HEK293T (cell line): ENCODE data around the gene CASKIN2.

Experiments
- CTCF ChIA-PET: fragments of 350-600 bp; formaldehyde crosslinking; extraction: SDS; loops from one replicate; lab custom pipeline; 2021; ENCODE audit warnings: antibody characterized with exemption, inconsistent platforms; lab: Yijun Ruan, JAX
- POLR2A ChIA-PET: fragments of 350-600 bp; formaldehyde crosslinking; extraction: SDS; loops from one replicate; lab custom pipeline; 2020; ENCODE audit warnings: antibody characterized with exemption, inconsistent platforms; lab: Yijun Ruan, JAX
- DNase-seq: peaks from one replicate; pipeline ENCODE4 v3.0.0; 2012; ENCODE audit warnings: mixed read lengths; ENCODE audit errors: extremely low spot score
- ARNT ChIP-seq: fragments of 450-650 bp; IDR thresholded peaks from 2 replicates; pipeline ENCODE4 v1.6.1; 2017; ENCODE audit warnings: mild to moderate bottlenecking
- BHLHE40 ChIP-seq: fragments of 450-650 bp; IDR thresholded peaks from 2 replicates; pipeline ENCODE4 v1.6.1; 2016; ENCODE audit warnings: mild to moderate bottlenecking, moderate library complexity, borderline replicate concordance
- CTBP1 ChIP-seq: fragments of 450-650 bp; IDR thresholded peaks from 2 replicates; pipeline ENCODE4 v1.6.1; 2016; ENCODE audit warnings: borderline replicate concordance
- ELF4 ChIP-seq: fragments of 450-650 bp; IDR thresholded peaks from 2 replicates; pipeline ENCODE4 v1.6.1; 2017; ENCODE audit warnings: antibody characterized with exemption
- FOXA1 ChIP-seq: fragments of 450-650 bp; IDR thresholded peaks from 2 replicates; pipeline ENCODE4 v1.6.1; 2016; ENCODE audit warnings: mild to moderate bottlenecking
- FOXK2 ChIP-seq: fragments of 450-650 bp; IDR thresholded peaks from 2 replicates; pipeline ENCODE4 v1.6.1; 2016; ENCODE audit warnings: mild to moderate bottlenecking
- FOXM1 ChIP-seq: fragments of 450-650 bp; IDR thresholded peaks from 2 replicates; pipeline ENCODE4 v1.6.1; 2017; ENCODE audit warnings: mild to moderate bottlenecking, borderline replicate concordance
- HDGF ChIP-seq: fragments of 450-650 bp; IDR thresholded peaks from 2 replicates; pipeline ENCODE4 v1.6.1; 2017; ENCODE audit warnings: antibody characterized with exemption, borderline replicate concordance
- L3MBTL2 ChIP-seq: fragments of 450-650 bp; conservative IDR thresholded peaks from 2 replicates; pipeline ENCODE4 v1.6.1; 2016; ENCODE audit warnings: mild to moderate bottlenecking
- LEF1 ChIP-seq: fragments of 450-650 bp; IDR thresholded peaks from 2 replicates; pipeline ENCODE4 v1.6.1; 2017; ENCODE audit warnings: mild to moderate bottlenecking, borderline replicate concordance
- NFRKB ChIP-seq: fragments of 450-650 bp; IDR thresholded peaks from 2 replicates; pipeline ENCODE4 v1.6.1; 2016; ENCODE audit warnings: mild to moderate bottlenecking, moderate library complexity
- SP1 ChIP-seq: fragments of 450-650 bp; IDR thresholded peaks from 2 replicates; pipeline ENCODE4 v1.6.1; 2017
- SUZ12 ChIP-seq: fragments of 450-650 bp; IDR thresholded peaks from 2 replicates; pipeline ENCODE4 v1.6.1; 2016; ENCODE audit warnings: mild to moderate bottlenecking
- TARDBP ChIP-seq: fragments of 450-650 bp; IDR thresholded peaks from 2 replicates; pipeline ENCODE4 v1.6.1; 2016
- ZNF384 ChIP-seq: fragments of 450-650 bp; IDR thresholded peaks from 2 replicates; pipeline ENCODE4 v1.6.1; 2016
- TF ChIP-seq, protein P1 (sequence below): fragments of 450-650 bp; IDR thresholded peaks from 2 replicates; pipeline ENCODE4 v1.6.1; 2016

The CASKIN2 gene

DNA sequence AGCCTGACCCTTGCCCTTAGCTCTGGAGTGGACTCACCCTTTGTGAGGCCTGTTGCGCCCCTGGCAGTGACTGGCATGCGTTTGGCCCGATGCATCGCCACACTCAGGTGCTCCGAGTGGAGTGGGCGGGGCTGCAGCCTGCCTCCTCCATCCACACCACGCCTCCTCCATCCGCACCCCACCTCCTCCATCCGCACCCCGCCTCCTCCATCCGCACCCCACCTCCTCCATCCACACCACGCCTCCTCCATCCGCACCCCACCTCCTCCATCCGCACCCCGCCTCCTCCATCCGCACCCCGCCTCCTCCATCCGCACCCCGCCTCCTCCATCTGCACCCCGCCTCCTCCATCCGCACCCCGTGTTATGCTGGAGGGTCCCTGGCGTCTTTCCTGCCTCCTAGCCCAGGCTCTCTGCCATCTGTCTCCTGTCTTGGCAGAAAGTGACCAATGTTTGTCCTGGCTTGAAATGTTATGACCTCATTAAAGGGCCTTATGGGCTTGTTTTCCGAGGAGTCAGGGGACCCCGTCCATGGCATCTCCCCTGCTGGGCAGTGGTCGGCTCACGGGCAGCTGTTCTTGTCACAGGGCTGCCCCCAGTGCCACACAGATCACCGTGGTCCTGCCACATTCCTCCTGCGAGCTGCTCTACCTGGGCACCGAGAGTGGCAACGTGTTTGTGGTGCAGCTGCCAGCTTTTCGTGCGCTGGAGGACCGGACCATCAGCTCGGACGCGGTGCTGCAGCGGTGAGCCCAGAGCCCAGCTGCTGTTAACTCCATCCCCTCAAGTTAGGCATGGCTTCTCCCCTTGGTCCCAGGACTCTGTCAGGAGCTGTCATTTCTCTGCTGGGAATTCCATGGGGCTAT lies 43.6 kb upstream of the CASKIN2 start:
- ChIA-PET CTCF (interaction anchor here (0.8 kb wide), 1 partner anchor 42 kb away, joined by 3 read pairs; no protein-coding TSS in a partner anchor), POLR2A (interaction anchor here (1.2 kb wide), 1 partner anchor 42 kb away, joined by 4 read pairs; no protein-coding TSS in a partner anchor)
- no peak for TF ChIP-seq ELF4
- DNase-seq = no peak

DNA sequence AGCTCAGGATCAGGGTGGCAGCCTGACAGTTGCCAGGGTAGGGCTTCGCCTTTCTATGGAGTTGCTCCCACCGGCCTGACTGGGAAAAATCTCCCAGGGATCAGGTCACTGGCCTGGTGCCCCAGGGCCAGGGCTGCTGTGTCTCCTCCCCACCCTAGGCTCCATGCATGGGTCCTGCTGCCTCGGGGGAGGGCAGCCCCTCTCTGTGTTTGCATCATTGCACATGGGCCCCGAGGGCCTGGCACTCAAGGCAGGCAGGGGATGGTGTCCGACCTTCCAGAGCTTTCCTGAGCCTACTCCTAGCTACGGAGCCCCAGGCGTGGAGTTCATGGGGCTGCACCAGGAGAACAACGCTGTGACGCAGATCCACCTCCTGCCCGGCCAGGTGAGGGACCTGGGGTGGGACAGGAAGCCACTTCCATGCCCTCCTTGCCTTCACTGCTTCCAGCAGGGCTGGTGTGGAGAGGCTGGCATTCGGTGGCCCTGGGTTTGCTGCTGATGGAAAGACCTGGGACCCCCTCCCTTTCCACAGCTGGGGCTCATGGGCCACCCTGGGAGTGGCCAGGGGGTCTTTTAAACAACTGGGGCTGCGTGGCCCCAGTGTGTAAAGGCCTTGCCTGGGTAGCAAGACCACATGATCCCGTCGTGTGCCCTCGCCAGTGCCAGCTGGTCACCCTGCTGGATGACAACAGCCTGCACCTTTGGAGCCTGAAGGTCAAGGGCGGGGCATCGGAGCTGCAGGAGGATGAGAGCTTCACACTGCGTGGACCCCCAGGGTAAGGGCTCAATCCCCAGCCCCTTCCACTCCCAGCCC lies 42.7 kb upstream of the CASKIN2 start:
- ChIA-PET POLR2A (no interaction called here), CTCF (interaction anchor here (0.8 to 1.0 kb wide), 2 partner anchors 33 to 43 kb away, joined by 3 to 4 read pairs; partner anchors contain the start of gene LLGL2)
- TF ChIP-seq SUZ12 = no peak
- TF ChIP-seq, protein P1, sequence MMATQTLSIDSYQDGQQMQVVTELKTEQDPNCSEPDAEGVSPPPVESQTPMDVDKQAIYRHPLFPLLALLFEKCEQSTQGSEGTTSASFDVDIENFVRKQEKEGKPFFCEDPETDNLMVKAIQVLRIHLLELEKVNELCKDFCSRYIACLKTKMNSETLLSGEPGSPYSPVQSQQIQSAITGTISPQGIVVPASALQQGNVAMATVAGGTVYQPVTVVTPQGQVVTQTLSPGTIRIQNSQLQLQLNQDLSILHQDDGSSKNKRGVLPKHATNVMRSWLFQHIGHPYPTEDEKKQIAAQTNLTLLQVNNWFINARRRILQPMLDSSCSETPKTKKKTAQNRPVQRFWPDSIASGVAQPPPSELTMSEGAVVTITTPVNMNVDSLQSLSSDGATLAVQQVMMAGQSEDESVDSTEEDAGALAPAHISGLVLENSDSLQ = no peak
- TF ChIP-seq TARDBP = no peak
- no peak for TF ChIP-seq ZNF384
- no peak for TF ChIP-seq L3MBTL2
- no peak for TF ChIP-seq HDGF
- no peak for TF ChIP-seq LEF1
- no peak for TF ChIP-seq BHLHE40
- TF ChIP-seq FOXM1 = no peak
- no peak for TF ChIP-seq ELF4
- TF ChIP-seq NFRKB = no peak
- DNase-seq = no peak

DNA sequence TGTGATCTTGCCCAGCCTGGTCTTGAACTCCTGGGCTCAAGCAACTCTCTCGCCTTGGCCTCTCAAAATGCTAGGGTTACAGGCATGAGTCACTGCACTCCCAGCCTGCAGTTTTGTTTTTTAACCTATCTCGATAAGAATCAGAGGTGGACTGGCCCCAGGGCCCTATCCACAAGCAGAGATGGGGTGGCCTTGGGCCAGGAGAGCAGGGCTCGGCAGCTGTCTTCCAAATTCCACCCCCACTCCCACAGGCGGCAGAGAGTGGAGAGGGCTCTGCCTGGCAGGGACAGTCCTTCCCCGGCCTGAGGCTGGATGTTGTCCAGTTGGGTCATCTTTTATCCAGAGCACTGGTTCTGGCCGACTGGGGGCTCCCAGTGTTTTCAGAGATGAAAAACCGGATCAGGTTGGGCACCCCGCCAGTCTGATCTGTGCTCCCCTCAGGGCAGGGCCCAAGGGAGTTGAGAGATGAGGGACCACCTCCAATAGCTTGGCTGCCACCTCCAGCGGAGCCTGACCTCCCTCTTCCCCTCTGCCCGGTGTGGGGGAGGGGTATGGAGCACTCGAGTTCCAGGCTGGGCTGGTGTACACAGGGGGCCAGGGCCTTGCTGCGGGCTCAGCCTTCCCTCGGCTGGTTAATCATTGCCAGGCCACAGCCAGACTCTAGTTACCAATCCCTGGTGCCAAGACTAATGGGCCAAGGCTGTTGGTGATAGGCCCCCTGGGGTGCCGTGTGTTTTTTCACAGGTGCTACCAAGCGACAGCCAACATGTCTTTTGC lies 41.9 kb upstream of the CASKIN2 start:
- ChIA-PET POLR2A (no interaction called here), CTCF (interaction anchor here (1.0 kb wide), 1 partner anchor 32 kb away, joined by 4 read pairs; the partner anchor contains the start of gene LLGL2)
- no peak for TF ChIP-seq LEF1
- TF ChIP-seq HDGF = no peak
- no peak for TF ChIP-seq FOXM1
- TF ChIP-seq FOXA1 = no peak
- TF ChIP-seq L3MBTL2 = no peak
- TF ChIP-seq, protein P1 = no peak
- no peak for TF ChIP-seq ARNT
- TF ChIP-seq ELF4 = no peak
- TF ChIP-seq BHLHE40 = no peak
- no peak for TF ChIP-seq SP1
- TF ChIP-seq SUZ12 = no peak
- no peak for TF ChIP-seq CTBP1
- TF ChIP-seq FOXK2 = no peak
- no peak for TF ChIP-seq TARDBP
- TF ChIP-seq NFRKB = no peak
- no peak for TF ChIP-seq ZNF384
- no peak for DNase-seq

DNA sequence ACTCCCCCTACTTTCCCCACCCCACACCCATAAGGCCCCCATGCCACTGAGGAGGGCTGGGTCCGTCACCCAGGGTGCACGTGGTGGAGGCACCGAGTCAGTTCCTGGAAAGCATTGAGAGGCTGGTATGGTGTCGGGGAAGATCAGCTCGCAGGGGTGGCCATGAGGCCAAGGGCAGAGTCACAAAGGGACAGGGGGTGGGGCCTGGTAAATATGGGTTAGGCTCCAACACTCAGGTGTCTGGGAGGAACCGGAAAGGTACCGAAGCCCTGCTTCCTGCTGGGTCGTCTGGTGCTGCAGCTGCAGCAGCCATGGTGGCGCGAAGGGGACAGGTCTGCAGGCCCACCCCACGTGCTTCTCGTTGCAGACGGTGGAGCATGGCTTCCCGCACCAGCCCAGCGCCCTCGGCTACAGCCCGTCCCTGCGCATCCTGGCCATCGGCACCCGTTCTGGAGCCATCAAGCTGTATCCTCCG lies 40.4 kb upstream of the CASKIN2 start:
- TF ChIP-seq FOXM1 (no peak), FOXK2 (no peak), ARNT (no peak), FOXA1 (no peak), SUZ12 (no peak), TARDBP (no peak), SP1 (no peak)
- CTCF ChIA-PET = no interaction called here
- POLR2A ChIA-PET = no interaction called here
- no peak for DNase-seq

DNA sequence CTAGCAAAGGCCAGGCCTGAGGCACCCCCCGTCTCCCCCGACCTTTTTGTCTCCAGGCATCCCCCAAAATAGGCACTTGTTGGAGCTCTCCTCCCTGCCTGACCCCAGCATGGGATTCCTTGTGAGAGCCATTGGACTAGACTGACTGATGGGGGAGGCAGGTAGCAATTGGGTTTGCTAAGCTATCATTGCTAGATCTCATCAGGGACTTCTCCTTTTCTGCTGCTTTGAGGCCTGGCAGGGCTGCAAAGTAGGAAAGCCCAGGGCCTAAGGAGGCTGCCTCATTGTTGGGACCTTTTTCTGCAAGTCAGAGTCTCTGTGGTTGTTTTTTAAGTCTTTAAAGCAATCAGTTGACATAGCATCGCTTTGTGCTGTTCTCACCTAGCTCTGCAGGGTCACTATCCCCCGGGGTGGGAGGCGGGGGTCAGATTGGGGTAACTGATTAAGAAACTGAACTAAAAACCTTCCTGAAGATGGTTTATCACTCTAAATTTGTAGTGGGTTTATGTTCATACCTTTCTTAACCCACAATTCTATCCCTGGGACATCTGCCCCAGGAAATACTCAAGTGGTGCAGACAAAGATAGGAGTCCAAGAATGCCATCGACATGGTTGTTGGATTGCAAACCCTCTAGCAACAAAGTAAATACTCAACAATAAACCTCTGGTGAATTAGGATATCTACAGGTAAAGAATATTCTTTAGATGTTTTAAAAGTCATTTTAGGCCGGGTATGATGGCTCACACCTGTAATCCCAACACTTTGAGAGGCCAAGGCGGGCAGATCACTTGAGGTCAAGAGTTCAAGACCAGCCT lies 38.2 kb upstream of the CASKIN2 start:
- ChIA-PET CTCF (no interaction called here), POLR2A (no interaction called here)
- no peak for DNase-seq
- TF ChIP-seq HDGF (no peak), BHLHE40 (no peak), SP1 (no peak), ARNT (no peak), ZNF384 (no peak), FOXM1 (no peak), L3MBTL2 (no peak), NFRKB (no peak), CTBP1 (no peak)
- TF ChIP-seq, protein P1 = no peak
